Natural killer cell (primary cell): ENCODE results near the gene MARCHF3. TPM values are rescaled to one million over a fixed set of nuclear protein-coding genes. Genes with fewer than 3 reads are reported as not detected.

ENCODE experiments used
- ATAC-seq, 3 donors: fragments of 150-1000 bp in 2 of 3; fragments of 200-7000 bp in 1 of 3; cut with Tn5 transposase; 1 replicate in 1 of 3; 2 replicates in 2 of 3; pipeline ENCODE4 v1.10.0; 2021; ENCODE audit warnings: mild to moderate bottlenecking in 2 of 3, moderate library complexity in 2 of 3
- DNase-seq, 2 donors: peaks; one replicate each; pipeline versions ENCODE4 v3.0.0 to v3.0.0-alpha.2; 2013 to 2021; ENCODE audit warnings: mixed read lengths in 1 of 2
- H3K27ac ChIP-seq: one replicate; pipeline ENCODE4 v1.5.1; 2013; ENCODE audit warnings: mild to moderate bottlenecking, low read length
- H3K27me3 ChIP-seq: one replicate; pipeline ENCODE4 v1.6.1; 2013; ENCODE audit warnings: low read length; ENCODE audit not compliant: control insufficient read depth, insufficient read depth
- H3K36me3 ChIP-seq: one replicate; pipeline ENCODE4 v1.6.1; 2013; ENCODE audit warnings: low read length; ENCODE audit not compliant: control insufficient read depth, insufficient read depth
- H3K4me1 ChIP-seq: one replicate; pipeline ENCODE4 v1.6.1; 2013; ENCODE audit warnings: low read length; ENCODE audit not compliant: control insufficient read depth, insufficient read depth
- H3K4me3 ChIP-seq: one replicate; pipeline ENCODE4 v1.5.1; 2013; ENCODE audit warnings: low read length
- H3K9me3 ChIP-seq: one replicate; pipeline ENCODE4 v1.6.1; 2013; ENCODE audit warnings: low read length; ENCODE audit not compliant: control insufficient read depth, insufficient read depth
- H3K27ac Mint-ChIP-seq, 2 donors: one replicate each; pipeline ENCODE4 v1.8.0; 2022; ENCODE audit warnings: mild to moderate bottlenecking in 2 of 2, mixed read lengths in 2 of 2, moderate library complexity in 1 of 2
- H3K27me3 Mint-ChIP-seq, 2 donors: one replicate each; pipeline ENCODE4 v1.8.0; 2022; ENCODE audit warnings: low read depth in 2 of 2, mixed read lengths in 2 of 2
- H3K36me3 Mint-ChIP-seq: one replicate; pipeline ENCODE4 v1.8.0; 2022; ENCODE audit warnings: mixed read lengths
- H3K4me1 Mint-ChIP-seq, 2 donors: one replicate each; pipeline ENCODE4 v1.8.0; 2022; ENCODE audit warnings: mixed read lengths in 2 of 2
- H3K4me3 Mint-ChIP-seq: one replicate; pipeline ENCODE4 v1.8.0; 2022; ENCODE audit warnings: mild to moderate bottlenecking, moderate library complexity, mixed read lengths
- H3K9me3 Mint-ChIP-seq, 2 donors: one replicate each; pipeline ENCODE4 v1.8.0; 2022; ENCODE audit warnings: mixed read lengths in 2 of 2
- WGBS: methylation state at CpG from one replicate; pipeline ENCODE4 v1.1.7; 2013; ENCODE audit warnings: missing lambda C conversion rate; ENCODE audit not compliant: insufficient coverage; 5-methylcytosine and 5-hydroxymethylcytosine counted together
- intact Hi-C: fragments of 100-400 bp; cut with micrococcal nuclease; formaldehyde crosslinking; loops from one replicate; pipeline ENCODE4 v1.14.2; 2022
- total RNA-seq, 4 donors: library from RNA; stranded (reverse); fragments of 120-200 nt in 1 of 4; gene quantifications; one replicate each; pipeline versions ENCODE4 v1.2.3 to v1.2.4, GENCODE V29; 2013 to 2022
- TF ChIP-seq, protein P1 (sequence below): fragments of 200-600 bp; IDR thresholded peaks from one replicate; pipeline ENCODE4 v1.8.0; 2022; ENCODE audit warnings: antibody characterized with exemption

The MARCHF3 gene
- total RNA-seq, 3 donors from 2014 or later (not counting 1 experiment from before 2014, with no cell fraction given): 6.8 to 11.2 (median 8.9) TPM

- Histone ChIP-seq H3K4me1 (no peaks in the 10 kb centered on the region), H3K4me3 (no peak overlapping the region), H3K27ac (no peak overlapping the region), H3K36me3 (peaks cover 11% of the 10 kb centered on the region), H3K27me3 (no peaks in the 10 kb centered on the region), H3K9me3 (no peaks in the 10 kb centered on the region)
- Mint-ChIP-seq H3K36me3 (no peaks in the 10 kb centered on the region), H3K27me3 (no peaks in the 10 kb centered on the region), H3K4me1 (peaks cover 0 to 1% of the 10 kb centered on the region in 2 donors), H3K9me3 (no peaks in the 10 kb centered on the region), H3K27ac (no peak overlapping the region), H3K4me3 (no peak overlapping the region)
- TF ChIP-seq, protein P1, sequence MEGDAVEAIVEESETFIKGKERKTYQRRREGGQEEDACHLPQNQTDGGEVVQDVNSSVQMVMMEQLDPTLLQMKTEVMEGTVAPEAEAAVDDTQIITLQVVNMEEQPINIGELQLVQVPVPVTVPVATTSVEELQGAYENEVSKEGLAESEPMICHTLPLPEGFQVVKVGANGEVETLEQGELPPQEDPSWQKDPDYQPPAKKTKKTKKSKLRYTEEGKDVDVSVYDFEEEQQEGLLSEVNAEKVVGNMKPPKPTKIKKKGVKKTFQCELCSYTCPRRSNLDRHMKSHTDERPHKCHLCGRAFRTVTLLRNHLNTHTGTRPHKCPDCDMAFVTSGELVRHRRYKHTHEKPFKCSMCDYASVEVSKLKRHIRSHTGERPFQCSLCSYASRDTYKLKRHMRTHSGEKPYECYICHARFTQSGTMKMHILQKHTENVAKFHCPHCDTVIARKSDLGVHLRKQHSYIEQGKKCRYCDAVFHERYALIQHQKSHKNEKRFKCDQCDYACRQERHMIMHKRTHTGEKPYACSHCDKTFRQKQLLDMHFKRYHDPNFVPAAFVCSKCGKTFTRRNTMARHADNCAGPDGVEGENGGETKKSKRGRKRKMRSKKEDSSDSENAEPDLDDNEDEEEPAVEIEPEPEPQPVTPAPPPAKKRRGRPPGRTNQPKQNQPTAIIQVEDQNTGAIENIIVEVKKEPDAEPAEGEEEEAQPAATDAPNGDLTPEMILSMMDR: no peak
- DNase-seq (no peak), ATAC-seq (no peak)
- intact Hi-C loops: no loop called here
- no CpG with 5 or more reads among the region's 2 CpGs for WGBS
These were observed 193.6 kb downstream of the MARCHF3 start for GRCh38 chr5:126836778-126837177.

GRCh38 chr5:126831156-126831555 is 199.2 kb downstream of the MARCHF3 start:
- H3K9me3 Mint-ChIP-seq: no peaks in the 10 kb centered on the region
- H3K36me3 Mint-ChIP-seq: peaks cover 19% of the 10 kb centered on the region
- no peak overlapping the region for H3K27ac ChIP-seq
- no peak for ATAC-seq
- peaks cover 34% of the 10 kb centered on the region for H3K36me3 ChIP-seq
- no peak overlapping the region for H3K4me3 Mint-ChIP-seq
- 89% methylated on average over 1 of the region's 1 CpG for WGBS
- no peak overlapping the region for H3K27ac Mint-ChIP-seq
- no peaks in the 10 kb centered on the region for H3K27me3 Mint-ChIP-seq
- peaks cover 0 to 4% of the 10 kb centered on the region in 2 donors for H3K4me1 Mint-ChIP-seq
- no peaks in the 10 kb centered on the region for H3K27me3 ChIP-seq
- no peaks in the 10 kb centered on the region for H3K9me3 ChIP-seq
- TF ChIP-seq, protein P1: no peak
- no peaks in the 10 kb centered on the region for H3K4me1 ChIP-seq
- intact Hi-C loops: no loop called here
- no peak for DNase-seq
- H3K4me3 ChIP-seq: no peak overlapping the region

- no peak for ATAC-seq
- Histone ChIP-seq H3K4me3 (no peak overlapping the region), H3K27me3 (no peaks in the 10 kb centered on the region), H3K36me3 (peaks cover 37% of the 10 kb centered on the region), H3K27ac (no peak overlapping the region), H3K9me3 (no peaks in the 10 kb centered on the region), H3K4me1 (no peaks in the 10 kb centered on the region)
- Mint-ChIP-seq H3K27ac (no peak overlapping the region), H3K4me3 (no peak overlapping the region), H3K4me1 (peaks cover 0 to 4% of the 10 kb centered on the region in 2 donors), H3K36me3 (peaks cover 19% of the 10 kb centered on the region), H3K27me3 (no peaks in the 10 kb centered on the region), H3K9me3 (no peaks in the 10 kb centered on the region)
- intact Hi-C loops: no loop called here
- TF ChIP-seq, protein P1: no peak
- 96% methylated on average over 5 of the region's 5 CpGs for WGBS
- no peak for DNase-seq
These were observed 200.3 kb downstream of the MARCHF3 start for GRCh38 chr5:126830061-126830460.

GRCh38 chr5:126829098-126829497 is 201.3 kb downstream of the MARCHF3 start:
- DNase-seq (no peak), ATAC-seq (no peak)
- Histone ChIP-seq H3K27ac (no peak overlapping the region), H3K27me3 (no peaks in the 10 kb centered on the region), H3K4me3 (no peak overlapping the region), H3K9me3 (no peaks in the 10 kb centered on the region), H3K36me3 (peaks cover 37% of the 10 kb centered on the region), H3K4me1 (no peaks in the 10 kb centered on the region)
- 93% methylated on average over 3 of the region's 5 CpGs for WGBS
- no peak overlapping the region for H3K4me3 Mint-ChIP-seq
- H3K27me3 Mint-ChIP-seq: no peaks in the 10 kb centered on the region
- TF ChIP-seq, protein P1: no peak
- H3K36me3 Mint-ChIP-seq: peaks cover 19% of the 10 kb centered on the region
- H3K27ac Mint-ChIP-seq: no peak overlapping the region
- intact Hi-C loops: no loop called here
- H3K9me3 Mint-ChIP-seq: no peaks in the 10 kb centered on the region
- peaks cover 0 to 4% of the 10 kb centered on the region in 2 donors for H3K4me1 Mint-ChIP-seq
